Loucy (cell line): ENCODE measurements around the gene SPP1.
"Not testable (repeated sequence)": the region's sequence is repeated elsewhere in the genome, so short reads cannot be mapped to it uniquely, and the experiment has no call there.

Experiments used
- H2AFZ ChIP-seq: fragments of 200-600 bp; sonication (generic); 2 replicates; pipeline ENCODE4 v1.6.0; 2016; ENCODE audit warnings: antibody characterized with exemption, mild to moderate bottlenecking, low read length, moderate library complexity
- H3F3A ChIP-seq: fragments of 200-600 bp; 2 replicates; pipeline ENCODE4 v1.6.0; 2016; ENCODE audit warnings: antibody characterized with exemption, low read depth, mild to moderate bottlenecking
- H3K27me3 ChIP-seq: fragments of 200-600 bp; sonication (generic); 2 replicates; pipeline ENCODE4 v1.6.1; 2014; ENCODE audit warnings: low read length, mild to moderate bottlenecking; ENCODE audit not compliant: insufficient read depth, poor library complexity, severe bottlenecking
- H3K36me3 ChIP-seq: fragments of 200-600 bp; sonication (generic); 2 replicates; pipeline ENCODE4 v1.6.1; 2016; ENCODE audit warnings: low read length; ENCODE audit not compliant: insufficient read depth
- H3K4me1 ChIP-seq: fragments of 200-600 bp; sonication (generic); 2 replicates; pipeline ENCODE4 v1.5.1; 2014; ENCODE audit warnings: low read length, mild to moderate bottlenecking; ENCODE audit not compliant: insufficient read depth, poor library complexity, severe bottlenecking
- H3K4me2 ChIP-seq: fragments of 200-600 bp; sonication (generic); 2 replicates; pipeline ENCODE4 v1.6.0; 2014; ENCODE audit warnings: antibody characterized with exemption, low read length, low read depth, mild to moderate bottlenecking; ENCODE audit not compliant: poor library complexity, severe bottlenecking
- H3K4me3 ChIP-seq: fragments of 200-600 bp; sonication (generic); 2 replicates; pipeline ENCODE4 v1.5.1; 2014; ENCODE audit warnings: low read length, mild to moderate bottlenecking, mixed read lengths; ENCODE audit not compliant: poor library complexity, severe bottlenecking
- H3K79me2 ChIP-seq: fragments of 200-600 bp; sonication (generic); 2 replicates; pipeline ENCODE4 v1.6.1; 2014; ENCODE audit warnings: low read length; ENCODE audit not compliant: insufficient read depth
- H3K9ac ChIP-seq: fragments of 200-600 bp; sonication (generic); 2 replicates; pipeline ENCODE4 v1.6.0; 2014; ENCODE audit warnings: mild to moderate bottlenecking, low read depth, low read length, moderate library complexity; ENCODE audit not compliant: poor library complexity, severe bottlenecking
- H3K9me2 ChIP-seq: fragments of 200-600 bp; sonication (generic); replicated peaks from 2 replicates; pipeline ENCODE4 v1.6.1; 2016; ENCODE audit warnings: low read depth, low read length, mixed read lengths
- H3K9me3 ChIP-seq: fragments of 200-600 bp; sonication (generic); 2 replicates; pipeline ENCODE4 v1.6.1; 2014; ENCODE audit warnings: mild to moderate bottlenecking, antibody characterized with exemption, low read length, low read depth; ENCODE audit not compliant: insufficient read depth
- H4K20me1 ChIP-seq: fragments of 200-600 bp; sonication (generic); 2 replicates; pipeline ENCODE4 v1.6.0; 2014; ENCODE audit warnings: antibody characterized with exemption, low read length, mild to moderate bottlenecking; ENCODE audit not compliant: insufficient read depth, poor library complexity, severe bottlenecking
- CTCF ChIP-seq: fragments of 200-600 bp; sonication (generic); conservative IDR thresholded peaks from 2 replicates; pipeline ENCODE4 v1.5.1; 2014; ENCODE audit warnings: mild to moderate bottlenecking, antibody characterized with exemption, low read length
- EZH2phosphoT487 ChIP-seq: fragments of 200-600 bp; IDR thresholded peaks from 2 replicates; pipeline ENCODE4 v1.6.1; 2018; ENCODE audit warnings: antibody characterized with exemption, mild to moderate bottlenecking, moderate library complexity, borderline replicate concordance

Gene SPP1

DNA sequence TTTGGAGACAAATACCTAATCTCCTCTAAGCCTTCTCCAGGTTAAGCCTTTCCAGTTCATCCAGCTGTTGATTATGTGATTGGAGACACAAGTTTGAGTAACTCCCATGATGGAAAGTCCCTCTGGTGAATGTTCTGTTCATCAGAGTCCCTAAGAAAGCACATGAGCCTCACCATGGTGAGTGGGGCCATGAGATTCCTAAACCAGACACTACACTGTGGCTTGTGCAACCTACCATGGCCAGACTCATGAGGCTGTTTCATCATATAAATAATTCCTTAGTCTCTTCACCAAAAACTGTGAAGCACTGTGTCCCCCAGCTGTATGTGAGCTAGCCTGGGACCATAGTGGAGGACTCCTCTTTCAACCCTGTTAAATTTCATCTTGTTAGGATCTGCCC lies 46.3 kb downstream of the SPP1 start:
- H2AFZ ChIP-seq = no peak overlapping the region
- TF ChIP-seq CTCF (no peak), EZH2phosphoT487 (no peak)
- H3F3A ChIP-seq = no peaks in the 10 kb centered on the region
- no peaks in the 10 kb centered on the region for H3K27me3 ChIP-seq
- peaks cover 10% of the 10 kb centered on the region for H4K20me1 ChIP-seq
- H3K9me3 ChIP-seq = no peaks in the 10 kb centered on the region; the same call in 1 of the 2 replicates
- peaks cover 42% of the 10 kb centered on the region; the same call in 1 of the 2 replicates for H3K36me3 ChIP-seq
- no peaks in the 10 kb centered on the region for H3K9me2 ChIP-seq
- H3K9ac ChIP-seq = no peak overlapping the region
- H3K4me1 ChIP-seq = peaks cover 10% of the 10 kb centered on the region
- H3K4me2 ChIP-seq = no peak overlapping the region
- no peak overlapping the region for H3K4me3 ChIP-seq
- H3K79me2 ChIP-seq = peaks cover 10% of the 10 kb centered on the region; the same call in 1 of the 2 replicates

DNA sequence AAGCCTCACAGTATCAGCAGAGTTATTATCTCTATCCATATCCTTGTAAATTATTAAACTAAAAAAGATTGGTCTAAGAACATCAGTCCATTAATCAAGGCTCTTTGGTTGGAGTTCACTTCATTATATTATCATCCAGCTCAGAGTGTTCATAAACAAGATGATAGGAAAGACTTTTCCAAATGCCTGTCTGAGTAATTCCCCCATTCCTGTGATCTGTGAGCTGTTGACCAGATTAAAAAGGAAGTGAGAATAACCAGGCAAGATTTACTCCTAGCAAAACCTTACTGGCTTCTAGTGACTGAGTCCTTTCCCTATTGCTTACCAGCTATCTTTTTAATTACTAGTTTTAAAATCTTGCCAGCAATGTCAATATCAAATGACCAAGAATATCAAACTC lies 46.8 kb downstream of the SPP1 start:
- TF ChIP-seq EZH2phosphoT487 (no peak), CTCF (no peak)
- Histone ChIP-seq H3K4me1 (peaks cover 10% of the 10 kb centered on the region), H4K20me1 (peaks cover 10% of the 10 kb centered on the region), H3K36me3 (peaks cover 42% of the 10 kb centered on the region; the same call in 1 of the 2 replicates), H3K27me3 (no peaks in the 10 kb centered on the region), H3K9ac (no peak overlapping the region), H3K9me3 (no peaks in the 10 kb centered on the region; the same call in 1 of the 2 replicates), H3K4me2 (no peak overlapping the region), H3K79me2 (peaks cover 10% of the 10 kb centered on the region; the same call in 1 of the 2 replicates), H2AFZ (no peak overlapping the region), H3K4me3 (no peak overlapping the region), H3K9me2 (no peaks in the 10 kb centered on the region), H3F3A (no peaks in the 10 kb centered on the region)

GRCh38 chr4:88025868-88026661 lies 50.6 kb downstream of the SPP1 start:
- H3K9me2 ChIP-seq, H2AFZ ChIP-seq, H3K9ac ChIP-seq, H3K79me2 ChIP-seq, H4K20me1 ChIP-seq, H3K27me3 ChIP-seq, H3K4me1 ChIP-seq, H3F3A ChIP-seq, H3K4me2 ChIP-seq, H3K4me3 ChIP-seq, H3K9me3 ChIP-seq: not testable (repeated sequence)
- H3K36me3 ChIP-seq = peaks cover 38% of the 10 kb centered on the region; the same call in 1 of the 2 replicates
